Activated T-cell treated with anti-CD3 and anti-CD28 coated beads, Interleukin-2, amount 50 U/mL, for 24 hours (primary cell): ENCODE results near the gene MMP17.
A peak's percentile ranks its signal among the peaks of the same experiment; 100 is the strongest.

Experiments
- DNase-seq: peaks from one replicate; pipeline ENCODE4 v3.0.0-alpha.2; 2020
- H3K27ac Mint-ChIP-seq: 2 replicates; pipeline ENCODE4 v1.8.0; 2020; ENCODE audit warnings: mild to moderate bottlenecking, mixed read lengths
- H3K27me3 Mint-ChIP-seq: 2 replicates; pipeline ENCODE4 v1.8.0; 2020; ENCODE audit warnings: mixed read lengths
- H3K36me3 Mint-ChIP-seq: 2 replicates; pipeline ENCODE4 v1.8.0; 2020; ENCODE audit warnings: low read depth, mixed read lengths
- H3K4me1 Mint-ChIP-seq: 2 replicates; pipeline ENCODE4 v1.8.0; 2020; ENCODE audit warnings: low read depth, mixed read lengths
- H3K4me3 Mint-ChIP-seq: 2 replicates; pipeline ENCODE4 v1.8.0; 2020; ENCODE audit warnings: mild to moderate bottlenecking, moderate library complexity, mixed read lengths
- H3K9me3 Mint-ChIP-seq: 2 replicates; pipeline ENCODE4 v1.8.0; 2020; ENCODE audit warnings: mixed read lengths

MMP17 gene

DNA sequence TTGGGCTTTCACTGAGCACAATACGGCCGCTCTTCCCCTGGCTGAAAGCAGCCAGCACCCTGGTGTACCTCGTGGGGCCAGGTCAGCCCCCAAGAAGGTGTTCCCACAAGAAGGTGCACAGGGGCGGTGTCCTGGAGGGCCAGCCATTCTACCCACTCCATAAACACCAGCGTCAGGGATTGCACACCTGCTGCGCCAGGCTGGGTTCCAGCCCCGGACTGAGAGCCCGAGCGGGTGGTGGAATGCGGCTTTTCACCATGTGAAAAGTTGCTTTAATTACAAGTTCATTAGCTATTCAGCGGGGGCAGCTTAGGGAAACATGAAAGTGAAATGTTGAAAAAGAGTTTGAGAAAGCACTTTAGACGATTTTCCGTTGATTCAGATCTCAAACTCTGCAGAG is 17.5 kb upstream of the MMP17 start:
- peaks cover 8% of the 10 kb centered on the region for H3K9me3 Mint-ChIP-seq
- H3K36me3 Mint-ChIP-seq, result peaks cover 9% of the 10 kb centered on the region

GRCh38 chr12:131815131-131815530 is 13.1 kb upstream of the MMP17 start:
- H3K9me3 Mint-ChIP-seq, result peaks cover 8% of the 10 kb centered on the region
- DNase-seq, result no peak
- peaks cover 11% of the 10 kb centered on the region for H3K36me3 Mint-ChIP-seq
- H3K4me1 Mint-ChIP-seq, result no peaks in the 10 kb centered on the region
- H3K4me3 Mint-ChIP-seq, result no peak overlapping the region
- no peaks in the 10 kb centered on the region for H3K27me3 Mint-ChIP-seq
- H3K27ac Mint-ChIP-seq, result no peak overlapping the region

More for the DNA sequence above, 17.5 kb upstream of the MMP17 start:
- DNase-seq, result no peak
- Mint-ChIP-seq H3K4me1 (no peaks in the 10 kb centered on the region), H3K4me3 (no peak overlapping the region), H3K27me3 (no peaks in the 10 kb centered on the region), H3K27ac (no peak overlapping the region)

- Mint-ChIP-seq H3K4me1 (no peaks in the 10 kb centered on the region), H3K9me3 (peaks cover 8% of the 10 kb centered on the region), H3K36me3 (peaks cover 11% of the 10 kb centered on the region), H3K27me3 (no peaks in the 10 kb centered on the region), H3K4me3 (no peak overlapping the region), H3K27ac (no peak overlapping the region)
- no peak for DNase-seq
These were observed 11.7 kb upstream of the MMP17 start for GRCh38 chr12:131816495-131816894.

DNA sequence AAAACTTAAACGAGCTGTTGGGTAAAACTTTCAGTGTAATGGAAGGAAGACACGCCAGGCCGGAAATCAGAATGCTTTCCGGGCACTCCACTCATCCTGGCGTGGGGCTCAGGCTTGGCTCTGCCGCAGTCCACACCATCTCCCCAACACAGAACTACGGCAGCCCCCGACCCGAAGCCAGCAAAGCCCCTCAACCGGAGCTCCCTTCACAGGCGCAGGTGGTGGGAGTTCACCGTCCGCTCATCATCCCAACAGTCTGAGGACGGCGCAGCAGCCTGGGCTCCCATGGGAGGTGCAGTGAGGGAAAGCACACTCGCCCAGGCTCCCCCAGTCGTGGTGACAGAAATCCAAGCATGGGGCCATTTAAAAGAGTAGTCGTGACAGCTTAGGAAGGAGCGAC is 11.0 kb upstream of the MMP17 start:
- H3K27me3 Mint-ChIP-seq, result no peaks in the 10 kb centered on the region
- no peak overlapping the region for H3K27ac Mint-ChIP-seq
- peaks cover 8% of the 10 kb centered on the region for H3K9me3 Mint-ChIP-seq
- no peak for DNase-seq
- H3K36me3 Mint-ChIP-seq, result peaks cover 8% of the 10 kb centered on the region
- H3K4me1 Mint-ChIP-seq, result no peaks in the 10 kb centered on the region
- H3K4me3 Mint-ChIP-seq, result no peak overlapping the region

DNA sequence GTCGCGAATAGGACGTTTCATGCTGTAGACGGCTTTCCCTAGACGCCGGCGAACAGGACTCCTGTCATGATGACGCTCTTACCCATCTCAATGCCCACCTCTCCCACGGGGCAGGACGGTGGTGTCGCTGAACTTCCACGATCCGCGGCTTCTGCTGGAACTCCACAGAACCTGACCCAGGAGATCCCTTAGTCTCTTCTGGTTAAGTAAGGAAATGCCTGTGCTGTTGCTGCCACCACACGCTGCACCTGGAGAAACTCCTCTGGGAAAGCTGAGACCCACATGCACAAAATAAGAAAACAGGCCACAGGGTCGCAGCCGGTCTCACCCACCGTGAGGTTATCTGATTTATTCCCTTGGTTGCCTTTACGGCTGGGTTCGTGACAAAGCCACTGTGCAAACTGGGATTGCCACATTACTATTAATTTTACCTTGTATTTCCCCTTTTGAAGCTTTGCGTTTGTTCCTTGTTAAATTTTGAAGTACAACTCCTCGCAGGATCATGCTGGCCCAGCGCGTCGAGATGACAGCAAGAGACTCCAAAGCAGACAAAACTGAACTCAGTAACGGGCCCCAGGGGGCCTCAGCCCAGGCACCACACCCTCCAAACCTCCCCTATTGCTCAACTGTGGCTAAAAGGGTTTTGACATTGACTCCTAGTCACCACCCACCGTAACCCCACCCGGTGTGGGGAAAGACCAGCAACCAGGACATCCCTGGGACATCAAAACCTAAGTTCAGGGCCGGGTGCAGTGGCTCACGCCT is 9.2 kb upstream of the MMP17 start:
- no peaks in the 10 kb centered on the region for H3K27me3 Mint-ChIP-seq
- DNase-seq, result no peak
- no peaks in the 10 kb centered on the region for H3K4me1 Mint-ChIP-seq
- H3K4me3 Mint-ChIP-seq, result no peak overlapping the region
- no peak overlapping the region for H3K27ac Mint-ChIP-seq
- H3K36me3 Mint-ChIP-seq, result peaks cover 2% of the 10 kb centered on the region
- H3K9me3 Mint-ChIP-seq, result no peaks in the 10 kb centered on the region

GRCh38 chr12:131824450-131824849 is 3.7 kb upstream of the MMP17 start:
- Mint-ChIP-seq H3K4me3 (no peak overlapping the region), H3K27ac (no peak overlapping the region), H3K36me3 (no peaks in the 10 kb centered on the region), H3K9me3 (no peaks in the 10 kb centered on the region), H3K4me1 (peaks cover 6% of the 10 kb centered on the region), H3K27me3 (peaks cover 36% of the 10 kb centered on the region)
- no peak for DNase-seq

- H3K4me1 Mint-ChIP-seq, result peaks cover 7% of the 10 kb centered on the region
- H3K4me3 Mint-ChIP-seq, result no peak overlapping the region
- no peaks in the 10 kb centered on the region for H3K9me3 Mint-ChIP-seq
- no peaks in the 10 kb centered on the region for H3K36me3 Mint-ChIP-seq
- DNase-seq, result no peak
- peaks cover 41% of the 10 kb centered on the region for H3K27me3 Mint-ChIP-seq
- no peak overlapping the region for H3K27ac Mint-ChIP-seq
These were observed 2.9 kb upstream of the MMP17 start for GRCh38 chr12:131825146-131825892.

GRCh38 chr12:131826097-131826928 is 1.9 kb upstream of the MMP17 start:
- Mint-ChIP-seq H3K4me3 (no peak overlapping the region), H3K36me3 (no peaks in the 10 kb centered on the region), H3K9me3 (no peaks in the 10 kb centered on the region), H3K4me1 (peaks cover 13% of the 10 kb centered on the region), H3K27me3 (peaks cover 47% of the 10 kb centered on the region), H3K27ac (no peak overlapping the region)
- DNase-seq, result no peak

GRCh38 chr12:131828671-131829355 is 620 bp downstream of the MMP17 start:
- Mint-ChIP-seq H3K27me3 (peaks cover 64% of the 10 kb centered on the region), H3K9me3 (no peaks in the 10 kb centered on the region), H3K4me3 (peak overlapping the region; percentile 55), H3K27ac (no peak overlapping the region), H3K4me1 (peaks cover 14% of the 10 kb centered on the region), H3K36me3 (no peaks in the 10 kb centered on the region)
- peak; percentile 57 for DNase-seq

DNA sequence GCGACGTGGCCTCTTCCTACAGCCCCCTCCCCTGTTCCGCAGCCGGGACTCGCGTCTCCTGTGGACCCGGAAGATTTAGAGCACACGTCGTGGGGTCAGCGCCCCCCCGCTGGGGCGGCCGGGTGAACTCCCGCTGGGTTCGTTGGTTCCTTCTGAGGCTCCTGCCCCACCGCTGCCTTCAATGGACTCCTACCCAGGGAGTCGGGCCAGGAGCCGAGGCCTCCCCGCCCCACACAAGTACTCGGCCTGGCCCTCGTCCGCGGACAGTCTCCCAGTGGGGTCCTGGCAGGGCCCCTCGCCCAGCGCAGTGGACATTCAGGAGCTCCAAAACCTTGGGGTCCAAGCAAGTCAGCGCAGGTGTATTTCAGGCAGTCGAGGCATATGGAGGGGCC is 1.2 kb downstream of the MMP17 start:
- Mint-ChIP-seq H3K27me3 (peaks cover 63% of the 10 kb centered on the region), H3K9me3 (no peaks in the 10 kb centered on the region), H3K4me3 (peak overlapping the region; percentile 55), H3K27ac (no peak overlapping the region), H3K36me3 (no peaks in the 10 kb centered on the region), H3K4me1 (peaks cover 14% of the 10 kb centered on the region)
- DNase-seq, result no peak

GRCh38 chr12:131829791-131830334 is 1.7 kb downstream of the MMP17 start:
- Mint-ChIP-seq H3K36me3 (no peaks in the 10 kb centered on the region), H3K4me1 (peaks cover 14% of the 10 kb centered on the region), H3K27me3 (peaks cover 60% of the 10 kb centered on the region), H3K27ac (no peak overlapping the region), H3K9me3 (no peaks in the 10 kb centered on the region), H3K4me3 (no peak overlapping the region)
- DNase-seq, result peak; percentile 39

DNA sequence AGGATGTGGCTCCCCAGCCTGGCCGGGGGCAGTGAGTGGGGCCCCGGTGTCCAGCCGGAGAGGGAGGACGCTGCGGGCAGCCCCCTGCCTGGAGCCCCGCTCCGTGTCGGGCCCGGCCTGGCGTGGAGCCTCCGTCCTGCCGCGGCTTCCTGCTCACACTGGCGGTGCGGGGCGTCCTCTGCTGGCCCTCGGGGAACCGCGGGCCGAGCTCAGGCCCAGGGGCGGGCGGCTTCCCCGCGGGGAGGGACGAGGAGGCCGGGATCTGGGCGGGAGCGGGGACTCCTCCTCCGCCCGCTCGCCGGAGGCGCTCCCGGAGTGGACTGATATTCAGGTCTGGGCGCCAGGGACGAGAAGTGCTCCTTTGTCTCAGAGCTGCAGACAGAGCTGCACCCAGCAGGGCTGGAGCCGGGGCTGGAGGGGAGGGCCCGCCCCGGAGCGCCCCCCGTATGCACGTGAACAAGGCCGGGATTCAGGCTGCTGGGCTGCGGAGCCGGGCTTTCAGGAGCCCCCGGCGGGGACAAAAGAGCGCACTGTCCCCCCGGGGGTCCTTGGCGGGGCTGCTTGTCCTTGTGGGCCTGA is 2.2 kb downstream of the MMP17 start:
- no peaks in the 10 kb centered on the region for H3K9me3 Mint-ChIP-seq
- H3K4me1 Mint-ChIP-seq, result peaks cover 14% of the 10 kb centered on the region
- H3K27me3 Mint-ChIP-seq, result peaks cover 55% of the 10 kb centered on the region
- H3K4me3 Mint-ChIP-seq, result peak overlapping the region; percentile 60
- DNase-seq, result peak; percentile 60
- no peak overlapping the region for H3K27ac Mint-ChIP-seq
- no peaks in the 10 kb centered on the region for H3K36me3 Mint-ChIP-seq

GRCh38 chr12:131830914-131831571 is 2.9 kb downstream of the MMP17 start:
- Mint-ChIP-seq H3K4me1 (peaks cover 14% of the 10 kb centered on the region), H3K9me3 (no peaks in the 10 kb centered on the region), H3K27me3 (peaks cover 49% of the 10 kb centered on the region), H3K36me3 (no peaks in the 10 kb centered on the region), H3K27ac (no peak overlapping the region), H3K4me3 (peak overlapping the region; percentile 60)
- DNase-seq, result peak; percentile 55
